ENCODE measurements around the gene SNTG2. TPM values are rescaled to one million over a fixed set of nuclear protein-coding genes. Genes with fewer than 3 reads are reported as not detected.
"Not testable (repeated sequence)": the region's sequence is repeated elsewhere in the genome, so short reads cannot be mapped to it uniquely, and the experiment has no call there.

The SNTG2 gene
- polyA plus RNA-seq, 2 donors, result 0.26 to 0.33 TPM

GRCh38 chr2:1370461-1370860, 419.8 kb downstream of the SNTG2 start:
- H3K27ac ChIP-seq (ENCODE audit: low read depth in 2 of 2, low read length in 1 of 2), result no peak overlapping the region
- H3K27me3 ChIP-seq (ENCODE audit: control insufficient read depth in 1 of 2, insufficient read depth in 2 of 2, low read length in 2 of 2), result no peaks in the 10 kb centered on the region
- H3K36me3 ChIP-seq (ENCODE audit: control insufficient read depth in 2 of 2, insufficient read depth in 2 of 2, low read length in 1 of 2), result no peaks in the 10 kb centered on the region
- no peak overlapping the region for H3K4me3 ChIP-seq (ENCODE audit: low read depth in 1 of 2, low read length in 2 of 2)
- peaks cover 3 to 6% of the 10 kb centered on the region in 2 donors for H3K9me3 ChIP-seq (ENCODE audit: control insufficient read depth in 2 of 2, insufficient read depth in 1 of 2, low read depth in 1 of 2, low read length in 1 of 2)
- no peaks in the 10 kb centered on the region for H3K4me1 ChIP-seq (ENCODE audit: control insufficient read depth in 2 of 2, insufficient read depth in 2 of 2, low read length in 1 of 2)
- WGBS, 2 donors, result 59 to 69% methylated on average over 4 of the region's 4 CpGs

GRCh38 chr2:1371082-1371481, 420.4 kb downstream of the SNTG2 start:
- Histone ChIP-seq H3K36me3 (ENCODE audit: control insufficient read depth in 2 of 2, insufficient read depth in 2 of 2, low read length in 1 of 2) (no peaks in the 10 kb centered on the region), H3K9me3 (ENCODE audit: control insufficient read depth in 2 of 2, insufficient read depth in 1 of 2, low read depth in 1 of 2, low read length in 1 of 2) (peaks cover 3 to 6% of the 10 kb centered on the region in 2 donors), H3K4me1 (ENCODE audit: control insufficient read depth in 2 of 2, insufficient read depth in 2 of 2, low read length in 1 of 2) (no peaks in the 10 kb centered on the region), H3K27ac (ENCODE audit: low read depth in 2 of 2, low read length in 1 of 2) (no peak overlapping the region), H3K27me3 (ENCODE audit: control insufficient read depth in 1 of 2, insufficient read depth in 2 of 2, low read length in 2 of 2) (no peaks in the 10 kb centered on the region), H3K4me3 (ENCODE audit: low read depth in 1 of 2, low read length in 2 of 2) (no peak overlapping the region)
- WGBS, 2 donors, result 73 to 84% methylated on average over 11 of the region's 11 CpGs

GRCh38 chr2:1373830-1374229, 423.2 kb downstream of the SNTG2 start:
- H3K27me3 ChIP-seq (ENCODE audit: control insufficient read depth in 1 of 2, insufficient read depth in 2 of 2, low read length in 2 of 2), result no peaks in the 10 kb centered on the region
- H3K9me3 ChIP-seq (ENCODE audit: control insufficient read depth in 2 of 2, insufficient read depth in 1 of 2, low read depth in 1 of 2, low read length in 1 of 2), result peaks cover 3 to 6% of the 10 kb centered on the region in 2 donors
- H3K4me1 ChIP-seq (ENCODE audit: control insufficient read depth in 2 of 2, insufficient read depth in 2 of 2, low read length in 1 of 2), result no peaks in the 10 kb centered on the region
- no peak overlapping the region for H3K27ac ChIP-seq (ENCODE audit: low read depth in 2 of 2, low read length in 1 of 2)
- H3K4me3 ChIP-seq (ENCODE audit: low read depth in 1 of 2, low read length in 2 of 2), result no peak overlapping the region
- WGBS, 2 donors, result 81 to 82% methylated on average over 12 of the region's 12 CpGs
- H3K36me3 ChIP-seq (ENCODE audit: control insufficient read depth in 2 of 2, insufficient read depth in 2 of 2, low read length in 1 of 2), result no peaks in the 10 kb centered on the region

- Histone ChIP-seq H3K9me3 (ENCODE audit: control insufficient read depth in 2 of 2, insufficient read depth in 1 of 2, low read depth in 1 of 2, low read length in 1 of 2) (peaks cover 3 to 6% of the 10 kb centered on the region in 2 donors), H3K36me3 (ENCODE audit: control insufficient read depth in 2 of 2, insufficient read depth in 2 of 2, low read length in 1 of 2) (no peaks in the 10 kb centered on the region), H3K27me3 (ENCODE audit: control insufficient read depth in 1 of 2, insufficient read depth in 2 of 2, low read length in 2 of 2) (no peaks in the 10 kb centered on the region), H3K27ac (ENCODE audit: low read depth in 2 of 2, low read length in 1 of 2) (no peak overlapping the region), H3K4me3 (ENCODE audit: low read depth in 1 of 2, low read length in 2 of 2) (no peak overlapping the region), H3K4me1 (ENCODE audit: control insufficient read depth in 2 of 2, insufficient read depth in 2 of 2, low read length in 1 of 2) (no peaks in the 10 kb centered on the region)
- 66 to 72% methylated on average over 11 of the region's 11 CpGs for WGBS, 2 donors
These were observed 423.6 kb downstream of the SNTG2 start for GRCh38 chr2:1374287-1374686.

GRCh38 chr2:1375794-1376193, 425.1 kb downstream of the SNTG2 start:
- H3K9me3 ChIP-seq (ENCODE audit: control insufficient read depth in 2 of 2, insufficient read depth in 1 of 2, low read depth in 1 of 2, low read length in 1 of 2), result peaks cover 0 to 3% of the 10 kb centered on the region in 2 donors
- no peak overlapping the region for H3K27ac ChIP-seq (ENCODE audit: low read depth in 2 of 2, low read length in 1 of 2)
- H3K4me3 ChIP-seq (ENCODE audit: low read depth in 1 of 2, low read length in 2 of 2), result no peak overlapping the region
- WGBS, 2 donors, result 73 to 81% methylated on average over 14 of the region's 14 CpGs
- no peaks in the 10 kb centered on the region for H3K36me3 ChIP-seq (ENCODE audit: control insufficient read depth in 2 of 2, insufficient read depth in 2 of 2, low read length in 1 of 2)
- H3K27me3 ChIP-seq (ENCODE audit: control insufficient read depth in 1 of 2, insufficient read depth in 2 of 2, low read length in 2 of 2), result no peaks in the 10 kb centered on the region
- no peaks in the 10 kb centered on the region for H3K4me1 ChIP-seq (ENCODE audit: control insufficient read depth in 2 of 2, insufficient read depth in 2 of 2, low read length in 1 of 2)

- H3K27me3 ChIP-seq (ENCODE audit: control insufficient read depth in 1 of 2, insufficient read depth in 2 of 2, low read length in 2 of 2), result no peaks in the 10 kb centered on the region
- no peak overlapping the region for H3K4me3 ChIP-seq (ENCODE audit: low read depth in 1 of 2, low read length in 2 of 2)
- WGBS, 2 donors, result 60 to 69% methylated on average over 6 of the region's 6 CpGs
- H3K27ac ChIP-seq (ENCODE audit: low read depth in 2 of 2, low read length in 1 of 2), result no peak overlapping the region
- no peaks in the 10 kb centered on the region for H3K36me3 ChIP-seq (ENCODE audit: control insufficient read depth in 2 of 2, insufficient read depth in 2 of 2, low read length in 1 of 2)
- no peaks in the 10 kb centered on the region for H3K4me1 ChIP-seq (ENCODE audit: control insufficient read depth in 2 of 2, insufficient read depth in 2 of 2, low read length in 1 of 2)
- peaks cover 0 to 1% of the 10 kb centered on the region in 2 donors for H3K9me3 ChIP-seq (ENCODE audit: control insufficient read depth in 2 of 2, insufficient read depth in 1 of 2, low read depth in 1 of 2, low read length in 1 of 2)
These were observed 426.8 kb downstream of the SNTG2 start for GRCh38 chr2:1377473-1377872.

- H3K4me1 ChIP-seq (ENCODE audit: control insufficient read depth in 2 of 2, insufficient read depth in 2 of 2, low read length in 1 of 2), result no peaks in the 10 kb centered on the region
- H3K36me3 ChIP-seq (ENCODE audit: control insufficient read depth in 2 of 2, insufficient read depth in 2 of 2, low read length in 1 of 2), result no peaks in the 10 kb centered on the region
- H3K27me3 ChIP-seq (ENCODE audit: control insufficient read depth in 1 of 2, insufficient read depth in 2 of 2, low read length in 2 of 2), result no peaks in the 10 kb centered on the region
- WGBS, 2 donors, result 79 to 89% methylated on average over 17 of the region's 17 CpGs
- no peak overlapping the region for H3K4me3 ChIP-seq (ENCODE audit: low read depth in 1 of 2, low read length in 2 of 2)
- H3K27ac ChIP-seq (ENCODE audit: low read depth in 2 of 2, low read length in 1 of 2), result no peak overlapping the region
- H3K9me3 ChIP-seq (ENCODE audit: control insufficient read depth in 2 of 2, insufficient read depth in 1 of 2, low read depth in 1 of 2, low read length in 1 of 2), result no peaks in the 10 kb centered on the region
These were observed 428.0 kb downstream of the SNTG2 start for GRCh38 chr2:1378456-1379150.

GRCh38 chr2:1381644-1382043, 431.0 kb downstream of the SNTG2 start:
- WGBS, 2 donors, result 80 to 88% methylated on average over 3 of the region's 3 CpGs
- Histone ChIP-seq H3K27ac (ENCODE audit: low read depth in 2 of 2, low read length in 1 of 2) (no peak overlapping the region), H3K27me3 (ENCODE audit: control insufficient read depth in 1 of 2, insufficient read depth in 2 of 2, low read length in 2 of 2) (no peaks in the 10 kb centered on the region), H3K9me3 (ENCODE audit: control insufficient read depth in 2 of 2, insufficient read depth in 1 of 2, low read depth in 1 of 2, low read length in 1 of 2) (no peaks in the 10 kb centered on the region), H3K4me1 (ENCODE audit: control insufficient read depth in 2 of 2, insufficient read depth in 2 of 2, low read length in 1 of 2) (no peaks in the 10 kb centered on the region), H3K4me3 (ENCODE audit: low read depth in 1 of 2, low read length in 2 of 2) (no peak overlapping the region), H3K36me3 (ENCODE audit: control insufficient read depth in 2 of 2, insufficient read depth in 2 of 2, low read length in 1 of 2) (no peaks in the 10 kb centered on the region)

- WGBS, 2 donors, result 54 to 74% methylated on average over 17 to 18 of the region's 18 CpGs
- not testable (repeated sequence) for H3K36me3 ChIP-seq (ENCODE audit: control insufficient read depth in 2 of 2, insufficient read depth in 2 of 2, low read length in 1 of 2); H3K27ac ChIP-seq (ENCODE audit: low read depth in 2 of 2, low read length in 1 of 2); H3K4me3 ChIP-seq (ENCODE audit: low read depth in 1 of 2, low read length in 2 of 2); H3K27me3 ChIP-seq (ENCODE audit: control insufficient read depth in 1 of 2, insufficient read depth in 2 of 2, low read length in 2 of 2); H3K4me1 ChIP-seq (ENCODE audit: control insufficient read depth in 2 of 2, insufficient read depth in 2 of 2, low read length in 1 of 2); H3K9me3 ChIP-seq (ENCODE audit: control insufficient read depth in 2 of 2, insufficient read depth in 1 of 2, low read depth in 1 of 2, low read length in 1 of 2)
These were observed 437.5 kb downstream of the SNTG2 start for GRCh38 chr2:1387954-1388725.

- H3K27ac ChIP-seq (ENCODE audit: low read depth in 2 of 2, low read length in 1 of 2); H3K4me1 ChIP-seq (ENCODE audit: control insufficient read depth in 2 of 2, insufficient read depth in 2 of 2, low read length in 1 of 2); H3K36me3 ChIP-seq (ENCODE audit: control insufficient read depth in 2 of 2, insufficient read depth in 2 of 2, low read length in 1 of 2); H3K27me3 ChIP-seq (ENCODE audit: control insufficient read depth in 1 of 2, insufficient read depth in 2 of 2, low read length in 2 of 2); H3K4me3 ChIP-seq (ENCODE audit: low read depth in 1 of 2, low read length in 2 of 2); H3K9me3 ChIP-seq (ENCODE audit: control insufficient read depth in 2 of 2, insufficient read depth in 1 of 2, low read depth in 1 of 2, low read length in 1 of 2): not testable (repeated sequence)
- 84 to 90% methylated on average over 6 of the region's 6 CpGs for WGBS, 2 donors
These were observed 439.5 kb downstream of the SNTG2 start for GRCh38 chr2:1390118-1390517.
